Mammary epithelial cell (primary cell): ENCODE measurements around the gene CCL11.

Experiments
- CTCF ChIP-seq, 2 donors: IDR thresholded peaks in 1 of 2; conservative IDR thresholded peaks in 1 of 2; 2 replicates each; pipeline ENCODE4 v1.5.1; 2011 to 2012; ENCODE audit warnings: inconsistent platforms in 2 of 2, low read length in 2 of 2, mild to moderate bottlenecking in 2 of 2, control low read depth in 1 of 2, low read depth in 1 of 2; ENCODE audit not compliant: insufficient read depth in 1 of 2; ENCODE audit errors: extremely low read depth in 1 of 2
- EZH2 ChIP-seq: IDR thresholded peaks from 2 replicates; pipeline ENCODE4 v1.6.1; 2012; ENCODE audit warnings: low read length, inconsistent platforms, borderline replicate concordance

GRCh38 chr17:34257299-34257985 lies 28.1 kb upstream of the CCL11 start:
- TF ChIP-seq CTCF (conservative IDR thresholded peaks at IDR 0.05 in 1 of 2, IDR thresholded peaks at IDR 0.05 in 1 of 2; ENCODE audit: extremely low read depth in 1 of 2, insufficient read depth in 1 of 2, low read depth in 1 of 2, low read length in 2 of 2) = no peak
- no peak for TF ChIP-seq EZH2
